ENCODE results near the gene TMEM31. TPM values are rescaled to one million over a fixed set of nuclear protein-coding genes. Genes with fewer than 3 reads are reported as not detected.

TMEM31 gene
- total and polyA plus RNA-seq, 2 donors (not counting 3 experiments of a cell fraction or from before 2014, with no cell fraction given), result not detected

DNA sequence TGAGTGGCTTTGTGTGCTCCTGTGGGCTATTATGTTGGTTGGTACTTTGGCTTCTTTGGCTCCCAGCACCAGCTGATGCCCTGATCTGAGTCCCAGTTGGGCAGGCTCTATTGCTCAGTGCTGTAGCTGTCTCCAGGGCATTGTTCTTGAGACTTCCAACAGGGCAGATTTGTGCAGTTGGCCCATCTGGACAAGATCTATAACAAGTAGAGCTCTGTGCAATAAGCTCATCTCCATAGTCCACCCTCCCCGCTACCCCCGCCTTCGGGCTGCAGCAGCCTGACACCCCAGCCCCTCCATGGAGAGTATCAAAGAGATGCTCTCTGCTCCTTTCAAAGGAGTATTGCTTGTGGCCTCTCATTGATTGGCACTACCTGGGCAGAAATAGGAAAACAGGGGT is 5.8 kb upstream of the TMEM31 start:
- no peaks in the 10 kb centered on the region for H4K20me1 ChIP-seq (replicated peaks; ENCODE audit: control insufficient read depth, extremely low read depth, insufficient read depth, low read length)
- TF ChIP-seq MYC (IDR thresholded peaks at IDR 0.05; ENCODE audit: low read depth, low read length), result no peak
- no peak for TF ChIP-seq CTCF (IDR thresholded peaks at IDR 0.05; ENCODE audit: extremely low read depth in 1 of 2, insufficient read depth in 1 of 2, low read depth in 1 of 2, low read length in 2 of 2)
- TF ChIP-seq, protein P1, sequence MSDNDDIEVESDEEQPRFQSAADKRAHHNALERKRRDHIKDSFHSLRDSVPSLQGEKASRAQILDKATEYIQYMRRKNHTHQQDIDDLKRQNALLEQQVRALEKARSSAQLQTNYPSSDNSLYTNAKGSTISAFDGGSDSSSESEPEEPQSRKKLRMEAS (IDR thresholded peaks at IDR 0.05; ENCODE audit: insufficient read depth, insufficient read length), result no peak
- TF ChIP-seq FOS (IDR thresholded peaks at IDR 0.05; ENCODE audit: borderline replicate concordance, insufficient read depth, low read length), result no peak
- no peak for TF ChIP-seq POLR2A (IDR thresholded peaks at IDR 0.05; ENCODE audit: low read depth, low read length)
- no peak for TF ChIP-seq EZH2 (IDR thresholded peaks at IDR 0.05; ENCODE audit: borderline replicate concordance, low read depth, low read length, severe bottlenecking)
- TF ChIP-seq JUN (IDR thresholded peaks at IDR 0.05; ENCODE audit: borderline replicate concordance, insufficient read depth, insufficient read length, low read depth), result no peak
- H2AFZ ChIP-seq (ENCODE audit: low read depth, low read length), result no peak overlapping the region
- intact Hi-C loops (cut with micrococcal nuclease), result no loop called here
- no peaks in the 10 kb centered on the region for H3K79me2 ChIP-seq (ENCODE audit: control insufficient read depth, insufficient read depth, low read length)
- BruUV-seq (replicated peaks), result no TSS peak
- POLR2A ChIA-PET, result no interaction called here
- no peak for DNase-seq (ENCODE audit: low read depth, low spot score)
- H3K9me1 ChIP-seq (replicated peaks; ENCODE audit: control insufficient read depth, extremely low read depth, insufficient read depth, low read length), result no peaks in the 10 kb centered on the region
- H3K9me3 ChIP-seq (replicated peaks; ENCODE audit: control insufficient read depth, insufficient read depth, low read length), result no peaks in the 10 kb centered on the region
- FAIRE-seq, result no peak
- H3K4me2 ChIP-seq (ENCODE audit: insufficient read depth, low read length), result no peak overlapping the region
- no peaks in the 10 kb centered on the region for H3K36me3 ChIP-seq (ENCODE audit: control insufficient read depth in 2 of 2, extremely low read depth in 1 of 2, insufficient read depth in 2 of 2, low read length in 2 of 2)
- dilution Hi-C loops (cut with MboI; ENCODE audit: extremely low pct_ligation_motif_present, low sequenced_read_pairs), result no loop called here
- H3K9ac ChIP-seq (replicated peaks; ENCODE audit: extremely low read depth, insufficient read depth, low read length), result no peak overlapping the region
- H3K4me3 ChIP-seq (replicated peaks in 1 of 3; ENCODE audit: insufficient read depth in 1 of 3, low read depth in 1 of 3, low read length in 3 of 3), result no peak overlapping the region
- CTCF ChIA-PET, result no interaction called here
- peaks cover 0 to 3% of the 10 kb centered on the region in 2 experiments for H3K27me3 ChIP-seq (ENCODE audit: control insufficient read depth in 2 of 2, insufficient read depth in 2 of 2, low read length in 2 of 2)
- H3K27ac ChIP-seq (ENCODE audit: insufficient read depth, low read depth, low read length), result no peak overlapping the region
- no peaks in the 10 kb centered on the region for H3K4me1 ChIP-seq (ENCODE audit: control insufficient read depth, extremely low read depth, insufficient read depth, low read length)
